ENCODE results near the gene PDZD2.

Gene PDZD2

GRCh38 chr5:31981361-31981945 is 342.5 kb downstream of the PDZD2 start:
- no peak for DNase-seq
- no peak for TF ChIP-seq CTCF (IDR thresholded peaks at IDR 0.05; ENCODE audit: low read depth, low read length)
- peaks cover 5% of the 10 kb centered on the region; the same call in 1 of the 2 replicates for H3K36me3 ChIP-seq
- H3K27ac ChIP-seq: no peak overlapping the region
- H3K9me3 ChIP-seq (ENCODE audit: severe bottlenecking): peaks cover 6% of the 10 kb centered on the region
- H3K27me3 ChIP-seq (ENCODE audit: insufficient read depth, low read depth, severe bottlenecking): no peaks in the 10 kb centered on the region
- H3K4me3 ChIP-seq (ENCODE audit: low read depth, low read length): no peak overlapping the region

- no peak for TF ChIP-seq CTCF (IDR thresholded peaks at IDR 0.05; ENCODE audit: low read depth, low read length)
- H3K36me3 ChIP-seq: peaks cover 5% of the 10 kb centered on the region; the same call in 1 of the 2 replicates
- H3K9me3 ChIP-seq (ENCODE audit: severe bottlenecking): peaks cover 6% of the 10 kb centered on the region
- H3K27ac ChIP-seq: no peak overlapping the region
- DNase-seq: no peak
- no peak overlapping the region for H3K4me3 ChIP-seq (ENCODE audit: low read depth, low read length)
- H3K27me3 ChIP-seq (ENCODE audit: insufficient read depth, low read depth, severe bottlenecking): no peaks in the 10 kb centered on the region
Observed at GRCh38 chr5:31982027-31982426, 343.1 kb downstream of the PDZD2 start.

GRCh38 chr5:31982621-31983020 is 343.7 kb downstream of the PDZD2 start:
- H3K4me3 ChIP-seq (ENCODE audit: low read depth, low read length): no peak overlapping the region
- H3K9me3 ChIP-seq (ENCODE audit: severe bottlenecking): peaks cover 6% of the 10 kb centered on the region
- H3K27me3 ChIP-seq (ENCODE audit: insufficient read depth, low read depth, severe bottlenecking): no peaks in the 10 kb centered on the region
- H3K36me3 ChIP-seq: peaks cover 5% of the 10 kb centered on the region; the same call in 1 of the 2 replicates
- H3K27ac ChIP-seq: no peak overlapping the region
- no peak for DNase-seq
- no peak for TF ChIP-seq CTCF (IDR thresholded peaks at IDR 0.05; ENCODE audit: low read depth, low read length)

GRCh38 chr5:31983851-31984250 is 344.9 kb downstream of the PDZD2 start:
- H3K27ac ChIP-seq: no peak overlapping the region
- no peak overlapping the region for H3K4me3 ChIP-seq (ENCODE audit: low read depth, low read length)
- peaks cover 6% of the 10 kb centered on the region for H3K9me3 ChIP-seq (ENCODE audit: severe bottlenecking)
- TF ChIP-seq CTCF (IDR thresholded peaks at IDR 0.05; ENCODE audit: low read depth, low read length): no peak
- peaks cover 5% of the 10 kb centered on the region; the same call in 1 of the 2 replicates for H3K36me3 ChIP-seq
- DNase-seq: no peak
- H3K27me3 ChIP-seq (ENCODE audit: insufficient read depth, low read depth, severe bottlenecking): no peaks in the 10 kb centered on the region

GRCh38 chr5:31984691-31985090 is 345.8 kb downstream of the PDZD2 start:
- no peaks in the 10 kb centered on the region for H3K27me3 ChIP-seq (ENCODE audit: insufficient read depth, low read depth, severe bottlenecking)
- H3K9me3 ChIP-seq (ENCODE audit: severe bottlenecking): peaks cover 6% of the 10 kb centered on the region
- no peak for DNase-seq
- no peak overlapping the region for H3K4me3 ChIP-seq (ENCODE audit: low read depth, low read length)
- peaks cover 5% of the 10 kb centered on the region; the same call in 1 of the 2 replicates for H3K36me3 ChIP-seq
- H3K27ac ChIP-seq: no peak overlapping the region
- no peak for TF ChIP-seq CTCF (IDR thresholded peaks at IDR 0.05; ENCODE audit: low read depth, low read length)

GRCh38 chr5:31986101-31986500 is 347.2 kb downstream of the PDZD2 start:
- peaks cover 6% of the 10 kb centered on the region for H3K9me3 ChIP-seq (ENCODE audit: severe bottlenecking)
- no peak for TF ChIP-seq CTCF (IDR thresholded peaks at IDR 0.05; ENCODE audit: low read depth, low read length)
- DNase-seq: no peak

More at GRCh38 chr5:31986101-31986500, 347.2 kb downstream of the PDZD2 start:
- no peak overlapping the region for H3K4me3 ChIP-seq (ENCODE audit: low read depth, low read length)
- H3K27me3 ChIP-seq (ENCODE audit: insufficient read depth, low read depth, severe bottlenecking): no peaks in the 10 kb centered on the region
- peaks cover 5% of the 10 kb centered on the region; the same call in 1 of the 2 replicates for H3K36me3 ChIP-seq
- no peak overlapping the region for H3K27ac ChIP-seq

Data from WERI-Rb-1 (cell line).